HG02642 (cell line): ENCODE results near the gene EFS.

Source experiments
- ATAC-seq: cut with Tn5 transposase; IDR thresholded peaks from one replicate; pipeline ENCODE4 v1.9.1; 2021; ENCODE audit warnings: mild to moderate bottlenecking; ENCODE audit not compliant: unreplicated experiment, poor library complexity

EFS gene

GRCh38 chr14:23308721-23309445, 56.1 kb downstream of the EFS start:
- no peak for ATAC-seq

- ATAC-seq, result no peak
Observed at GRCh38 chr14:23307687-23308644, 57.0 kb downstream of the EFS start.

GRCh38 chr14:23307146-23307530, 57.8 kb downstream of the EFS start:
- no peak for ATAC-seq

DNA sequence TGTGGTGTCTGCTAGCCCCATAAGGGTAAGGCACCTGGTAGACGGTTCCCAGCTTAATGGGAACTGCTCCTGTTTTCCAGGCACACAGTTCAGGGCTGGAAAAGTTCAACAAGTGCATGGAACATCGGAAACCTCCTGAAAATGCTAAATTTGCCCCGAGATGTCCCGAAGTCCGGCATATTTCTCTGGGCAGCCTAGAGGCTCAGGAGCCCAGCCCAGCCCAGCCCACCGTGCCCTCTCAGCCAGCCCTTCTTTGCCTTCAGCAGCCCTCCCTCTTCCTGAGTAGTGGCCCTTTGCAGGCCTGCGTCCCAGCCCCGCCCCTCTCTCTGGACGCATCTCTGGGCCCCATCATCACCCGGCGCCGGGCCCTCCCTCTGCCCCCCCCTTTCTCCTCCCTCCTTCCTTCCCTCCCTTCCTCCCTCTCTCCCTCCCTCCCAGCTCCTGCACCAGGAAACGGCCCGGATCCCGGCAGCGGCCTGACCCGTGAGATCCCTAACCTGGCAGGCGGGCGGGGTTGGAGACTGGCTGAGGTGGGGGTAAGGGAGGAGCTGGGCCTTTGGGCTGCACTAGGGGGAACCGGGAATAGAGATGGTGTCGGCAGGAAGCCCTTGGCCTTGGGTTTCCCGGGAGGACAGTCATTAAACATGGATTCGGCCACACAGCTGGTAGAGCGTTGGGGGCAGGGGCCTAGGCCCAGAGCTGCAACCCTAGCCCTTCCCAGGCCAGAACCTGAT, 58.4 kb downstream of the EFS start, which contains the start of gene BCL2L2:
BCL2L2 (plus strand) TSS at position 422 of the 734 bp plus-strand sequence. CDS start 935 bp downstream, outside the sequence.
- ATAC-seq, result no peak
